RWPE2 (cell line): ENCODE results near the gene EFCAB10.

Experiments used
- ATAC-seq: fragments of 200-7000 bp; cut with Tn5 transposase; 3 replicates; pipeline ENCODE4 v1.9.1; 2021; ENCODE audit warnings: low read depth
- DNase-seq: peaks from one replicate; pipeline ENCODE4 v3.0.0-alpha.2; 2020; ENCODE audit warnings: low spot score
- H3K27ac ChIP-seq: fragments of 450-650 bp; 2 replicates; pipeline ENCODE4 v1.5.1; 2017; ENCODE audit warnings: mild to moderate bottlenecking; ENCODE audit not compliant: poor library complexity, severe bottlenecking
- H3K27me3 ChIP-seq: fragments of 250-450 bp; sonication (Bioruptor Pico); 2 replicates; pipeline ENCODE4 v1.5.1; 2021; ENCODE audit warnings: mild to moderate bottlenecking, moderate library complexity; ENCODE audit not compliant: insufficient read depth, poor library complexity, severe bottlenecking
- H3K36me3 ChIP-seq: fragments of 250-450 bp; sonication (Bioruptor Pico); 2 replicates; pipeline ENCODE4 v1.5.1; 2020; ENCODE audit warnings: low read depth, mild to moderate bottlenecking, moderate library complexity
- H3K4me1 ChIP-seq: fragments of 250-450 bp; sonication (Bioruptor Pico); 2 replicates; pipeline ENCODE4 v1.5.1; 2021; ENCODE audit warnings: mild to moderate bottlenecking, moderate library complexity; ENCODE audit not compliant: insufficient read depth, poor library complexity, severe bottlenecking
- H3K4me3 ChIP-seq: fragments of 250-450 bp; sonication (Bioruptor Pico); 2 replicates; pipeline ENCODE4 v1.5.1; 2021; ENCODE audit warnings: mild to moderate bottlenecking, moderate library complexity; ENCODE audit not compliant: severe bottlenecking
- H3K9me3 ChIP-seq: fragments of 250-450 bp; sonication (Bioruptor Pico); 2 replicates; pipeline ENCODE4 v1.5.1; 2021; ENCODE audit warnings: mild to moderate bottlenecking, moderate library complexity; ENCODE audit not compliant: severe bottlenecking
- TF ChIP-seq, protein P1 (sequence below): fragments of 450-650 bp; IDR thresholded peaks from one replicate; pipeline ENCODE4 v1.5.1; 2017; ENCODE audit warnings: mild to moderate bottlenecking, moderate library complexity; ENCODE audit not compliant: poor library complexity, severe bottlenecking

EFCAB10 gene

DNA sequence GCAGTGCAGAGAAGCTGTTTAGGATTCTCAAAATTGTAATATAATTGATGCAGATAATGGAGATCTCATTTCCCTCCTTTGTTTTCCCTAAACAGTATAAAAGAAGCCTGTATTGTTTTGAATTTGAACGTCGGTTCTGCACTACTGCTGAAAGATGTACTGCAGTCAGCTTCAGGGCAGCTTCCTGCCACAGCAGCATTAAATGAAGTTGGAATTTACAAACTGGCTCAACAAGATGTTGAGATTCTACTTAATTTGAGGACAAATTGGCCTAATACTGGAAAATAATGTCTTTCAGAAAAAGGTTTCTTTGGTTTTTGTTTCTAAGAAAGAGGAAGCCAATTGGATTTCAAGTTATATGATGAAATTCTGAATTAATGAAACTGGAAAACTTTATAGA lies 14.3 kb downstream of the EFCAB10 start:
- H3K36me3 ChIP-seq = peaks cover 63% of the 10 kb centered on the region
- TF ChIP-seq, protein P1, sequence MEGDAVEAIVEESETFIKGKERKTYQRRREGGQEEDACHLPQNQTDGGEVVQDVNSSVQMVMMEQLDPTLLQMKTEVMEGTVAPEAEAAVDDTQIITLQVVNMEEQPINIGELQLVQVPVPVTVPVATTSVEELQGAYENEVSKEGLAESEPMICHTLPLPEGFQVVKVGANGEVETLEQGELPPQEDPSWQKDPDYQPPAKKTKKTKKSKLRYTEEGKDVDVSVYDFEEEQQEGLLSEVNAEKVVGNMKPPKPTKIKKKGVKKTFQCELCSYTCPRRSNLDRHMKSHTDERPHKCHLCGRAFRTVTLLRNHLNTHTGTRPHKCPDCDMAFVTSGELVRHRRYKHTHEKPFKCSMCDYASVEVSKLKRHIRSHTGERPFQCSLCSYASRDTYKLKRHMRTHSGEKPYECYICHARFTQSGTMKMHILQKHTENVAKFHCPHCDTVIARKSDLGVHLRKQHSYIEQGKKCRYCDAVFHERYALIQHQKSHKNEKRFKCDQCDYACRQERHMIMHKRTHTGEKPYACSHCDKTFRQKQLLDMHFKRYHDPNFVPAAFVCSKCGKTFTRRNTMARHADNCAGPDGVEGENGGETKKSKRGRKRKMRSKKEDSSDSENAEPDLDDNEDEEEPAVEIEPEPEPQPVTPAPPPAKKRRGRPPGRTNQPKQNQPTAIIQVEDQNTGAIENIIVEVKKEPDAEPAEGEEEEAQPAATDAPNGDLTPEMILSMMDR = no peak
- no peaks in the 10 kb centered on the region for H3K27me3 ChIP-seq

DNA sequence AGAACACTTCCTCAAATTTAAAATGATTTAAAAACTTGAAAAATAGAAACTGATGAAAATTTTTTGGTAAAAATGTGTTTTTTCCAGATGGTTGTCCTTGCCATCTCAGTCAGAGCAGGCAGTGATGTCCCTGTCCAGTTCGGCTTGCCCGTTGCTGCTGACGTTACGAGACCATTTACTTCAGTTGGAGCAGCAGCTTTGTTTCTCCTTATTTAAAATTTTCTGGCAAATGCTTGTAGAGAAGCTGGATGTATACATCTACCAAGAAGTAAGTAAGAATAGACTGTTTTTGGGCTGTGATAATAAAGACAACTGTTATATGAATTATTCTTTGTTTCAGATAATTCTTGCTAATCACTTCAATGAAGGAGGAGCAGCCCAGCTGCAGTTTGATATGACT lies 16.1 kb downstream of the EFCAB10 start:
- H3K27me3 ChIP-seq = no peaks in the 10 kb centered on the region
- H3K9me3 ChIP-seq = peaks cover 2% of the 10 kb centered on the region
- no peak for ATAC-seq
- no peak for DNase-seq
- H3K4me3 ChIP-seq = no peak overlapping the region
- H3K27ac ChIP-seq = no peak overlapping the region
- peaks cover 77% of the 10 kb centered on the region for H3K36me3 ChIP-seq
- TF ChIP-seq, protein P1 = no peak
- no peaks in the 10 kb centered on the region for H3K4me1 ChIP-seq

More for the DNA sequence above, 14.3 kb downstream of the EFCAB10 start:
- ATAC-seq (no peak), DNase-seq (no peak)
- Histone ChIP-seq H3K4me1 (no peaks in the 10 kb centered on the region), H3K4me3 (no peak overlapping the region), H3K9me3 (peaks cover 2% of the 10 kb centered on the region), H3K27ac (no peak overlapping the region)

DNA sequence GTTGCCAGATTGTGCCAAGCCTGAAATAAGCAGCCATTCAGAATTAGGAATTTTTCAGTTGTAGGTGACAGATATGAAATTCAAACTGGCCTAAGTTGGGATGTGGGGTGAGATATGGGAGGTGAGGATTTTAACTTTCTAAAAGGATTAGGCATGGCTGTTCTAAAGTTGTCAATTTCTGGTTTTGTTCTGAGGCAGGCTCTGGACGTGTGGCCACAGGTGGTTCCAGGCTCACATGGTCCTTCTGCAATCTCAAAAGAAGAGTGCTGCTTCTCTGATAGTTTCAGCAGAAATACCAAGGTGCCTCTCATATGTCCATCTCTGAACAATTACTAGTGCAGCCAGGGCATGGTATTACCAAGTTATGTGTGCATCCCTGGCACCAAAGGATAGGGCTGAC lies 21.4 kb downstream of the EFCAB10 start:
- no peaks in the 10 kb centered on the region for H3K27me3 ChIP-seq

DNA sequence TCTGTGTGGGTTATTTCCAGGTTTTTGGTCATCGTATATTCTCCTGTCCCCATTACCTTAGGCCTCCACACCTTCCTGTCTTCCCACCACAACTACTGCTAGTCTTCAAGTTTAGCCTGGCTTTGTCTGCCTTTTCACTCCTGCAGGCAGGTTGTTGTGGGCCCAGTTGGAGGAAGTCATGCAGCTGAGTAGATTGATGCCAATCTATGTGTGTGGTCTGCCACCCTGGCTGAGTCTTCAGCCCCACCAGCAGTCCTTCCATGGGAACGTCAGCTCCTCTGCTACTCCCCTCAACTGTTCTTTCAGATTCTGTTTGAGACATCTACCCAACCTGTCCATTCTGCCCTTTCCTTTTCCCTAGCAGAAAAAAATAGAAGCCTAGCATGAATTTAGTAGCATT lies 43.0 kb downstream of the EFCAB10 start:
- TF ChIP-seq, protein P1 = no peak
- Histone ChIP-seq H3K4me3 (no peak overlapping the region), H3K9me3 (no peaks in the 10 kb centered on the region), H3K27me3 (no peaks in the 10 kb centered on the region), H3K27ac (no peak overlapping the region), H3K36me3 (peaks cover 83% of the 10 kb centered on the region), H3K4me1 (no peaks in the 10 kb centered on the region)
- DNase-seq = no peak
- ATAC-seq = no peak

More for the DNA sequence above, 21.4 kb downstream of the EFCAB10 start:
- Histone ChIP-seq H3K4me1 (no peaks in the 10 kb centered on the region), H3K36me3 (peaks cover 83% of the 10 kb centered on the region), H3K27ac (no peak overlapping the region), H3K4me3 (no peak overlapping the region), H3K9me3 (no peaks in the 10 kb centered on the region)
- ATAC-seq (no peak), DNase-seq (no peak)
- TF ChIP-seq, protein P1 = no peak

DNA sequence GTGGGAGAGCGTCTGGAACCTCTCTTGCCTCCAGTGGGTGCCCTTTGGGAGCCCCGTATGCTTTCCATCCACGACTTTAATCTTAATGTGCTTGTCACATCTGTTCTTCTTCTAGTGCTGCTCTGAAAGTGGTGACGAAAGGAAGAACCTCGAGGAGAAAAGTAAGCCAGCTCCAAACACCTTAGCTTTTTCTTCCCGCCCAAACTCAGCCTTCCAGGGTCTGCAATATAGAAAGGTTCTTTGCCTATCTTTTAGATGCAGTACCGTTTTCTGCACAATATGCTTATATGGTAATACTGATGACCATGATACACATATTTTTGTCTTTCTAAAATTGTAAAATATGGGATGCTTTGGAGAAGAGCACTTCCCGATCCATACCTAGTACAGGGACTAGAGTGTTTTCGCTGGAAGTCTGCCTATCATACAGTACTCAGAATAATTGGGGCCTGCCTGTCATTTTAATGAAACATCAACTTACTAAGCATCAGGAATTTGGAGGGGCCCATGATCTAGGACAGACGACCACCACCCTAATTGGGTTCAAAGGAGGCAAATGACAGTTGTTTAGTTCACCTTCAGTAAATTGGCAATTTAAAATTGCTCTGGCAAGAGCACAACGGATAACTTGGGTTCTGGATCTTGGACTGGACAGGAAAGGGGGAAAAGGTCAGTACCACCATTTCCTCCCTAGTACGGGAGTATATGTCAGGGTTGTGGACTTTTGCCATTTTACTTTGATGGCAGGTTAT lies 48.4 kb downstream of the EFCAB10 start:
- TF ChIP-seq, protein P1 = no peak
- Histone ChIP-seq H3K27ac (no peak overlapping the region), H3K27me3 (no peaks in the 10 kb centered on the region), H3K4me1 (peaks cover 5% of the 10 kb centered on the region), H3K4me3 (peak overlapping the region; percentile 89), H3K9me3 (no peaks in the 10 kb centered on the region), H3K36me3 (peaks cover 40% of the 10 kb centered on the region)
- ATAC-seq (no peak; the same call in 2 of the 3 replicates), DNase-seq (no peak)
